Body of pancreas (tissue), 4 donors: ENCODE results near the gene IL17B. TPM values are rescaled to one million over a fixed set of nuclear protein-coding genes. Genes with fewer than 3 reads are reported as not detected.

Source experiments
- ATAC-seq: fragments of 150-250 bp; one replicate; pipeline ENCODE4 v1.9.1; 2016
- DNase-seq, 4 donors: peaks; one replicate each; pipeline ENCODE4 v3.0.0-alpha.2; 2019
- H3K27ac ChIP-seq, 4 donors: fragments of 200-600 bp; sonication (generic); 1 replicate in 3 of 4; 2 replicates in 1 of 4; pipeline versions ENCODE4 v1.5.1 to v1.6.1; 2016 to 2019; ENCODE audit warnings: mild to moderate bottlenecking in 1 of 4, mixed read lengths in 1 of 4, moderate library complexity in 1 of 4
- H3K27me3 ChIP-seq, 2 donors: fragments of 200-600 bp; sonication (generic); one replicate each; pipeline ENCODE4 v1.6.0; 2016; ENCODE audit warnings: mild to moderate bottlenecking in 1 of 2
- H3K36me3 ChIP-seq, 2 donors: fragments of 200-600 bp; sonication (generic); replicated peaks in 1 of 2; 2 replicates each; pipeline ENCODE4 v1.5.1; 2016; ENCODE audit warnings: low read depth in 2 of 2; ENCODE audit not compliant: insufficient read depth in 1 of 2
- H3K4me1 ChIP-seq: fragments of 200-600 bp; sonication (generic); one replicate; pipeline ENCODE4 v1.6.0; 2016
- H3K4me3 ChIP-seq, 2 donors: fragments of 200-600 bp; sonication (generic); 1 replicate in 1 of 2; 2 replicates in 1 of 2; pipeline ENCODE4 v1.5.1; 2016 to 2019
- H3K9me3 ChIP-seq, 3 donors: fragments of 200-600 bp; sonication (generic); 1 replicate in 2 of 3; 2 replicates in 1 of 3; pipeline ENCODE4 v1.5.1; 2016
- POLR2A ChIP-seq, 3 donors: fragments of 450-650 bp; IDR thresholded peaks; one replicate each; pipeline ENCODE4 v1.6.1; 2016; ENCODE audit warnings: antibody characterized with exemption in 3 of 3, mild to moderate bottlenecking in 2 of 3
- WGBS, 2 donors: methylation state at CpG; one replicate each; pipeline ENCODE4 v1.1.5; 2017; 5-methylcytosine and 5-hydroxymethylcytosine counted together
- intact Hi-C: fragments of 100-400 bp; cut with DNase I; formaldehyde crosslinking; loops from one replicate; pipeline ENCODE4 v1.15.1; 2023
- total RNA-seq, 2 donors: library from RNA; depleted of rRNA; stranded (reverse); fragments of >200 nt; gene quantifications; one replicate each; pipeline ENCODE4 v1.1.0, GENCODE V29; 2016
- TF ChIP-seq, protein P1 (sequence below), 7 experiments: fragments of 450-650 bp in 4 of 7; fragments of 200-600 bp in 3 of 7; sonication (generic) in 3 of 7; IDR thresholded peaks; one replicate each; pipeline ENCODE4 v1.5.1; 2016 to 2019; ENCODE audit warnings: antibody characterized with exemption in 7 of 7

The IL17B gene
- total RNA-seq, 2 donors from 2014 or later = not detected

DNA sequence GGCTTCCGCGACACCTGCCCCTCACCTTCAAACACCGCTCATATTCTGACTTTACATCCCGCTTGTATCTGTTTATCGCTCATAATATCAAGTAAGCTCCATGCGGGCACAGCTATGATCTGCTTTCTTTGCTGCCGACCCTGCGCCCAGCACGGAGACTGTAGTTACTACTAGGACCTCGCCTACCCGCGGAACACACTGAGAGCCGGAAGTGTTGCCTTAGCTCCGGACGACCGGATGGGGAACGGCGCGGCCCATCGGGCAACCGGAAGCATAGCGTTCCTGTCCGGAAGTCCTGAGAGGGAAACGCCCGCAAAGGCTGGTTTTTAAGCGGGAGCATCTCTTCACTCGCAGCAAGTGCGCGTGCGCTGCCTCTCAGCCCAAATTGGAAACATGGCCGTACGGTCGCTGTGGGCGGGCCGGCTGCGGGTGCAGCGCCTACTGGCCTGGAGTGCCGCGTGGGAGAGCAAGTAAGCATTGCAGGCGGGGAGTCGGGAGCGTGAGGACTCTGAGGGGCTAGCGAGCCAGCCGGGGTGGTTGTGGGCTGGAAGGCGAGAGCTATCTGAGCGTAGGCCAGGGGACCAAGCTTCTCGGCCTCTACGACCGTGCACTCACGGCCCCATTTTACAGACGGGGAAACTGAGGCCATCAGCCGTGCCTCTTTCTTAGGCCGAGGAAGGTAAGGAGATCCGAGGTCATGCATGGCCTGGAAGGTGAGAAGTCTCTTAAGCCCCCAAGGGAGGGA, 33.8 kb downstream of the IL17B start, which contains the start of gene GRPEL2:
GRPEL2 (plus strand) TSS at position 353 of the 745 bp plus-strand sequence; CDS start at position 394, 41 bp downstream.
- TF ChIP-seq, protein P1, sequence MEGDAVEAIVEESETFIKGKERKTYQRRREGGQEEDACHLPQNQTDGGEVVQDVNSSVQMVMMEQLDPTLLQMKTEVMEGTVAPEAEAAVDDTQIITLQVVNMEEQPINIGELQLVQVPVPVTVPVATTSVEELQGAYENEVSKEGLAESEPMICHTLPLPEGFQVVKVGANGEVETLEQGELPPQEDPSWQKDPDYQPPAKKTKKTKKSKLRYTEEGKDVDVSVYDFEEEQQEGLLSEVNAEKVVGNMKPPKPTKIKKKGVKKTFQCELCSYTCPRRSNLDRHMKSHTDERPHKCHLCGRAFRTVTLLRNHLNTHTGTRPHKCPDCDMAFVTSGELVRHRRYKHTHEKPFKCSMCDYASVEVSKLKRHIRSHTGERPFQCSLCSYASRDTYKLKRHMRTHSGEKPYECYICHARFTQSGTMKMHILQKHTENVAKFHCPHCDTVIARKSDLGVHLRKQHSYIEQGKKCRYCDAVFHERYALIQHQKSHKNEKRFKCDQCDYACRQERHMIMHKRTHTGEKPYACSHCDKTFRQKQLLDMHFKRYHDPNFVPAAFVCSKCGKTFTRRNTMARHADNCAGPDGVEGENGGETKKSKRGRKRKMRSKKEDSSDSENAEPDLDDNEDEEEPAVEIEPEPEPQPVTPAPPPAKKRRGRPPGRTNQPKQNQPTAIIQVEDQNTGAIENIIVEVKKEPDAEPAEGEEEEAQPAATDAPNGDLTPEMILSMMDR (IDR thresholded peaks at IDR 0.05) = peak in 1 of 7 experiments; percentile 19
- peak in 2 of 3 donors; percentile 77 to 78 for TF ChIP-seq POLR2A (IDR thresholded peaks at IDR 0.05)
- peaks cover 0 to 17% of the 10 kb centered on the region in 2 donors for H3K36me3 ChIP-seq
- peak; percentile 99 for ATAC-seq
- 0 to 2% methylated on average over 11 to 54 of the region's 54 CpGs for WGBS, 2 donors
- DNase-seq = peak; percentile 92 to 96 (median 94)
- H3K9me3 ChIP-seq = no peaks in the 10 kb centered on the region
- peak within 1 kb of the TSS; percentile 21 to 81 (median 62) for H3K27ac ChIP-seq
- intact Hi-C loops = no loop called here
- H3K4me1 ChIP-seq = peaks cover 17% of the 10 kb centered on the region
- peak within 1 kb of the TSS; percentile 66 to 72 for H3K4me3 ChIP-seq
- no peaks in the 10 kb centered on the region for H3K27me3 ChIP-seq

GRCh38 chr5:149344151-149344550, 34.9 kb downstream of the IL17B start:
- WGBS, 2 donors = 84 to 94% methylated on average over 2 of the region's 2 CpGs
- H3K4me1 ChIP-seq = peaks cover 17% of the 10 kb centered on the region
- H3K27ac ChIP-seq = no peak overlapping the region
- peaks cover 0 to 8% of the 10 kb centered on the region in 2 donors for H3K36me3 ChIP-seq
- H3K4me3 ChIP-seq = no peak overlapping the region
- intact Hi-C loops = no loop called here
- ATAC-seq (no peak), DNase-seq (no peak)
- H3K9me3 ChIP-seq = no peaks in the 10 kb centered on the region
- no peaks in the 10 kb centered on the region for H3K27me3 ChIP-seq
- TF ChIP-seq, protein P1 (IDR thresholded peaks at IDR 0.05) = no peak
- no peak for TF ChIP-seq POLR2A (IDR thresholded peaks at IDR 0.05)

GRCh38 chr5:149341876-149342275, 37.2 kb downstream of the IL17B start:
- no peak for DNase-seq
- Histone ChIP-seq H3K4me1 (peaks cover 17% of the 10 kb centered on the region), H3K4me3 (no peak overlapping the region), H3K9me3 (no peaks in the 10 kb centered on the region), H3K27me3 (no peaks in the 10 kb centered on the region), H3K36me3 (no peaks in the 10 kb centered on the region), H3K27ac (no peak overlapping the region)
- ATAC-seq = no peak
- intact Hi-C loops = no loop called here
- TF ChIP-seq, protein P1 (IDR thresholded peaks at IDR 0.05) = no peak
- no peak for TF ChIP-seq POLR2A (IDR thresholded peaks at IDR 0.05)

GRCh38 chr5:149340920-149341319, 38.2 kb downstream of the IL17B start:
- Histone ChIP-seq H3K27ac (no peak overlapping the region), H3K27me3 (no peaks in the 10 kb centered on the region), H3K4me1 (peaks cover 11% of the 10 kb centered on the region), H3K4me3 (no peak overlapping the region), H3K36me3 (no peaks in the 10 kb centered on the region), H3K9me3 (no peaks in the 10 kb centered on the region)
- WGBS, 2 donors = 55 to 75% methylated on average over 1 of the region's 1 CpG
- DNase-seq (no peak), ATAC-seq (no peak)
- no peak for TF ChIP-seq POLR2A (IDR thresholded peaks at IDR 0.05)
- TF ChIP-seq, protein P1 (IDR thresholded peaks at IDR 0.05) = no peak
- intact Hi-C loops = no loop called here

- no peaks in the 10 kb centered on the region for H3K27me3 ChIP-seq
- no peak overlapping the region for H3K27ac ChIP-seq
- WGBS, 2 donors = 54 to 60% methylated on average over 1 of the region's 1 CpG
- ATAC-seq (no peak), DNase-seq (no peak)
- no peaks in the 10 kb centered on the region for H3K36me3 ChIP-seq
- TF ChIP-seq, protein P1 (IDR thresholded peaks at IDR 0.05) = no peak
- intact Hi-C loops = no loop called here
- no peak overlapping the region for H3K4me3 ChIP-seq
- no peaks in the 10 kb centered on the region for H3K4me1 ChIP-seq
- H3K9me3 ChIP-seq = no peaks in the 10 kb centered on the region
Observed at GRCh38 chr5:149338364-149338763, 40.7 kb downstream of the IL17B start.
